HG03108 (cell line): ENCODE data around the gene KLHL3.

Experiments used
- ATAC-seq: cut with Tn5 transposase; IDR thresholded peaks from one replicate; pipeline ENCODE4 v1.9.1; 2021; ENCODE audit warnings: moderate library complexity; ENCODE audit not compliant: unreplicated experiment

KLHL3 gene

DNA sequence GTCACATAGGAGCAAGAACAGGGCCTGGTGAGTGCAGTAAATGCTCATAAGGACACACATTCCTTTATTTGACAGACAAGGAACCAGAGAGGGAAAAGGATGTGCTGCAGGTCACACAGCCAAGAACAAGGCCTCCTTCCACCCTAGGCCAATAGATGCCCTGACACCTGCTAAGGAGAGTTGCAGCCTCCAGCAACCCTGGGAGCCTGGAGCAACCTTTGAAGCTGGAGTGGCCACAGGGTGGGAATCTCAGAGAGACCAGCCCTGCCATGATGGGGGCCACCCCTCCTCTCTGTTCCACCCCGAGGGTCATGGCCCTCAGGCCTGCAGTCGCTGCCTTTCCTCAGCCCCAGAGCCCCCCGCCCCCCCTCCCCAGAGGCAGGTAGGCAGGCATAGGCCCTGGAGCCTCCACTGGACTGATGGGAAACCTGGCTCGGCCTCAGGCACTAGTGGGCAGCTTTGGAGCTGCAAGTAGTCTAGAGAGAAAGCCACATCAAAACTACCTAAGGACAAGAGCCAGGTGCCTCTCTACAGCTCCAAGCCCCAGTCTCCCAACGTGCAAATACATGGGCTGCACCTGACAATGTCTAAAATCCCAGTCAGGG lies 120.6 kb downstream of the KLHL3 start:
- no peak for ATAC-seq

DNA sequence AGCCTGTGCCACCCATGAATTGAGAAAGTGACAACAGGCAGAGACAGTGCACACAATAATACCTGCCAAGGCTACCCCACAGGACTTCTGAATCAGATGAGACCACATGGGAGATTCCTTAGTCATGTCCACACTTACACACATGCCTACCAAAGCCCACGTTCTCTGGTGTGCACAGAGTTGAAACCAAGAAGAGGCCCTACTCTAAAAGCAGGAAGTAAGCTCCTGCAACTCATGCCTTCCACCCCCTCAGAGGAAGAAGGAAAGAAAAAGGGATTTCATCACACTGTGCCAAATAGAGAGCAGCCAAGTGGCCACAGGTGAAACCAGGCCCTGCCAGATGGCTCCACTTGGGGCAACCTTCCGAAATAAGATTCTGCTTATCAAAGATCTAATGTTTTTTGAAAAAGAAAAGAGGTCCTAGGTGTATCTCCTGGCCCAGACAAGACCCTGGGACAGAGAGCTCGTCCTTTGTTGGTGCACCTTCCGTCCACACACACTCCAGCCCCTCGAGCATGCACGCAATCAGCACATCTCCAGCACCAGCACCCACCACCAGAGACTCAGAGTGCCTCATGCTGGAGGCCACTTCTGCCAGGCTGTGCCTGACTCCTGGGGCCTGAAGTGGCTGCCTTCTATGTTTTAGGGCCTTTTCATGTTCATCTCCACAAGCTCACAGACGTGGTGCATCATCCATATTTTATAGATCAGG lies 122.2 kb downstream of the KLHL3 start:
- ATAC-seq = no peak

DNA sequence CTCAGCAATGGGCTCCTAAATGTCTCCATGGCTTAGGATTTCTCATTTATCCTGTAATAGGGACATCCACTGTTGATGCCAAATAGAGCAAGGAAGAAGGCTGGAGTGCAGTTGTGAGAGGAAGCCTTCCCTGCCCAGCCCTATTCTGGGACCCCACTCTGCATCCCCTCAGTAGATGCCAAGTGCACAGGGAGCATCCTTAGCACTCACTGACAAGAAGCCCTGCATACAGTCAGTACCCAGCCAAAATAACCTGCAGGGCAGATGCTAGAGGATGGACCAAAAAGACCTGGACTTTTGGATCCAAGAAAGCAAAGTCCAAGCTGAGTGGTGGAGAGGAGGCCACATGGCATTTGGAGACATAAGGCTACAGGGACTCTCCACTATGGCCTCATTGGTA lies 123.3 kb downstream of the KLHL3 start:
- no peak for ATAC-seq

DNA sequence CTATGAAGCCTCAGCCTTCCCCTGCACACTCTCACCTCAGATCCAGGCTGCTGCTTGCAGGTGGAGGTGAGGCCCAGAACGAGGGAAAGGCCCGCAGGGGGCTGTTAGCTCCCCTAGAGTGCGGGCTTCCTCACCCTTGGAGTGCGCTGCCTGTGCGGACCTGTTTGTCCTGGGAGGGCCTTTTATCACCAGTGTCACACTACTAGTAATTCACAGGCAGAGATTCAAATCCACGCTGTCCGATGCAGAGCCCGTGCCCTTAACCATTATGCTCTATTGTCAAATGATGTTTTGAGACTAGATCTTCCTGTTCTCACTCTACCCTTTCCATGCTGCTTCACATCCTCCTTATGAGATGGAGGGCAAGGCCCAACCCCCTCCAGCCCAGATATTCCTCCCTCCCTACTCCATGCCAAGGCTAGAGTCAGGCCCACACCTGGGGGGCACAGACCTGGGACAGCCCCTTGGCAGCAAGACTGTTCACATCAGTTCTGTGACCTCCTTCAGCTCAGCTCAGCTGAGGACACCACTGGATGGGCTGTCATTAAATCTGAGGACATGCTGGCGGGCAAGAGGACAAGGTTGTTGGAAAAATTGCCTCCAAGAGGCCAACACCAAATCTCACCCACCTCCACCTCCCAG lies 124.0 kb downstream of the KLHL3 start:
- no peak for ATAC-seq

DNA sequence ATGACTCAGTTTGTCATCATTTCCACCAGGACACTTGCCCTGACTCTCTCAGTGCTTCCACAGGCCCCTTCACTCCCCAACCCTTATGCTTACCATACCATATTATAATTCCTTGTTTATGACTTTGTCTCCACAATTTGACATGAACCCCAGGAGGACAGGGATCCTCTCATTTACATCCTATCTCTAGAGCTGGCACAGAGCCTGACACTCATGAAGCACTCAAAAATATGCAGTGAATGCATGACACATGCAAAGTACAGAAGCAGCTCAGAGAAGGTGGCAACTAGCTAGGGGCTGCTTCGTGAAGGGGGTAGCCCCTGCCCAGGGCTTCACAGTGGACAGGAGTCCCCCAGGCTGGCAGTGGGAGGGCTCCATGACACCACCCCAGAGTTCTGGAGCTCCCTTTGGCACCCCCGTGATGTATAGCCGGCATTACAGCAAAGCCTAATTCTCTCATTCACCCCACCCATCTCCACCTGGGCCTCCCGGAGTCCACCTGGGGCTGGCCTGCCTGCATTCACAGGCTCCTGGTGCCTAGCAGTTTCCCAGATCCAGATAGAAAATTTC lies 124.8 kb downstream of the KLHL3 start:
- no peak for ATAC-seq

DNA sequence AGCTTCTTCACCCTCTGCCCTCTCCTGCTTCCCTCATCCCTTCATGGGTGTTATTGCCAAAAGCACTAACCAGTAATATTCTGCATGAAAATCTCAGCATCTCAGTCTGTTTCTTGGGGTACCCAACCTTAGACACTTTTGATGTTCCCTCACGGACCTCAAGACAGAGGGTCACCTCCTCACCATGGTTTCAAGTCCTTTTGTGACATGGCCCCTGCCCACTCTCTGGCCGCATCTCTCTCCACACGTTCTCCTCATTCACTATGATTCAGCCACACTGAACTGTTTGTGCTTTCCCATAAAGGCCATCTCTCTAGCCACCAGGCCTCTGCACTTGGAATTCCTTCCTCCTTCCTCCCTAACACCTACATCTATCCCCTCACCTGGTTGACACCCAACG lies 125.3 kb downstream of the KLHL3 start:
- no peak for ATAC-seq

DNA sequence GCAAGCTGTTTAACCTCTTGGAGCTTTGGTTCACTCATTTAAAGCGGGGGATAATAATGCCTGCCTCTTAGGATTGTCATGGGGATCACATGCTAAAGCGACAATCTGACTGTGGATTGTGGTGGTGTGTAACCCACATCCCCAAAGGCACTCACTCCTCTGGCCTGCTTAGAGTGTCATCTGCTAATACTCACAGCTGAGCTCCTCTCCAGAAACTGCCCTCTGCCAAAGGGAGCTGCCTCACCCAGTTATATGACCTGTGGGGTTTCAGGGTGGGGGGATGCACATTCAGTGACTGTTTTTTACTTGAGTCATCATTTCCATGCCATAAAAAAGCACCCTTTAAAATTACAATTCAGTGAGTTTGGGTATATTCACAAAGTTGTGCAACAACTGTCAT lies 126.8 kb downstream of the KLHL3 start:
- ATAC-seq = no peak

DNA sequence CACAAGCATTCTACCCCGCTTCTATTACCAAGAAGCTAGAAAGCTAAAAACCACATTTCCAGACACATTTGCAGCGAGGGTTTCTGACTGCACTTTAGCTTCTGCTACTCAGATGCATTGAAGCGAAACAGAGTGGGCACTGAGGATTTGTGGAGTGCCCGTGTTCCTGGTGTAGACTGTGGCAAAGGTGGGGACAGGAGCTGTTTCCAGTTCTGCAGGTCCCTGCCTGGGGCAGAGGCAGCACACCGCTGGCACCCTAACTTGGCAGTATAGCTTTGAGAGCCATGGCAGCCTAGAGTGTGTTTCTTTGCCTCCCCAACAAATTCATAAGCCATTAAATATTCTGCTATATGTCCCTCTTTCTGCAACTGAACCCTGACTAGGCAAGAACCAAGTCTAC lies 128.1 kb downstream of the KLHL3 start:
- ATAC-seq = no peak

DNA sequence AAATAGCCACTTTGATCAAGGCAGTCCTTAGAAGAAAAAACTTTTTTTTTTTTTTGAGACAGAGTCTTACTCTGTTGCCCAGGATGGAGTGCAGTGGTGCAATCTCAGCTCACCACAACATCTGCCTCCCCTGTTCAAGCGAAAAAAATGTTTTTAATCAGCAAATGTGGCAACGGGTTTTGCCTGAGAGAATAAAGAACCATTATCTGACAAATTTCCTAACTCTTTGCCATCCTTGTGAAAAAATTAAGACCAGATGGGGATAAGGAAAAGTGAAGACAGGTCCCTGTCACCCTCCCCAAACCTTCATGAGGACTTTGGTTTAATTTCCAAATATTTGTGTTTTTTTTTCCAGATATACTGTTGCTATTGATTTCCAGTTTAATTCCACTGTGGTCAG lies 129.5 kb downstream of the KLHL3 start:
- ATAC-seq = no peak

DNA sequence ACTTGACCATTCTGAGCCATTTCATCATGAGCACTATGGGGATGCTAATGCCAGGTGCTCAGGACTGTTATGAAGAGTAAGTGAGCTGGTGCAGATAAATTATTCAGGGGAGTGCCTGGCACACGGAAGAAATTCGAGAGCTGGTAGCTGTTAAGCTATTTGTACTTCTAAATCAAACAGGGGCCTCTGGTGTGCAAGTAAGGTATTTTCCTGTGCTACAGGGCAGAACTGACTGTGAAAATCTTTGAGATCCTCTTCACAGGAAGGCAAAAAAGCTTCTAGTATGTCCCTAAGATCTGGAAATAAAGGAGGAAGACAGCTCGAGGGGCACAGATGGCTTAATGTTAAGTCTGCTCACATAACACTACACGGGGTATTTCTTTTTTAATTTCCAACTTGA lies 130.5 kb downstream of the KLHL3 start:
- ATAC-seq = no peak

DNA sequence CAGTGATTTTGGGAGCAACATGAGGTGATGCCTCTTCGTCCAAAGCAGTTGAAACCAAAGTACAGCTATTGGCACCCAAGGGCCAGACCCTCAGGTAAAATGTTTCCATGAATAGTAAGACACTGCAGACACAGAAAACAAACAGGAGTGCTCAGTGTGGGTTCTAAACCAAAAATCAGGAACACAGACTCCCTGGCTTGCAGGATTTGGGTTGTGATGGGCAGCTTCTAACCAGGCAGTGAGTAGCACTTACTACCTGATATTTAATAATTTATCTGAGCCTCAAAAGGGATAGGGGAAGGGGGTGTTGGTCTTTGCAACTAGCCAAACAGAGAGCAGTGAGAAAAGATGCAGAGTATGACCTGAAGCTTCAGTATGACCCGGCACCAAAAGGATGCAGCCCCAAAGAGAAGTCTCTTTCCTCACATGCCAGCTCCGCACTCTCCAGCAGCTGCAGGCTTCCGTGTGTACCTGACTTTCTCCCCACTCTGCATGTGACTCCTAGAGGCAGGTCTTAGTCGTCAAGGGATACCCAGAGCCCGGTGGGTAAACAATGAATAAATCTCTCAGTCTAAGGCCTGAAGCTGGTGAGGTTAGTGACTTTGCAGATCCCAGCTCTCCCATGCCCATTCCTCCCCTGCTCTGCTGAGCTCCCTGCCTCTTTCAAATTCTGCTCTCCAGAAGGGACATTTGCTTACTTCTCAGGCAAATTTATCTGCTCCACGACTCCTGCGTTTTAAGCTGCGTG lies 131.4 kb downstream of the KLHL3 start:
- ATAC-seq = no peak

DNA sequence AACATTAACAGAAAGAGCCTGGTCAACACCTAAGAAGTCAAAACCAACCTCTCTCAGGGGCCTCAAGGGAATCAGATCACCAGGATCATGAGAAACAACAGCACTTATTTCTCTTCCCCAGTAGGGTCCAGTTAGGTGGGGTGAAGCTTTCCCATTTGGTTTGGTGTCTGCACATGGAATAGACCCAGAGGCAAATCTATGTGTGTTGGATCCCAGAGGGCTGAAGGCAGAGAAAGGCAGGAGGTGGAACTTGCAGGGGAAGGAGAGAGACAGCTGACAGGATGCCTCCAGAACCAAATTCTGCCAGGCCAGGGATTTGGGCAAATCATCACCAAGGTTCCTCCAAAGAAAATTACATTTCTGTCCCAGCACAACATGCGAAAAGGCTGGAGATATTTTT lies 132.0 kb downstream of the KLHL3 start:
- no peak for ATAC-seq

DNA sequence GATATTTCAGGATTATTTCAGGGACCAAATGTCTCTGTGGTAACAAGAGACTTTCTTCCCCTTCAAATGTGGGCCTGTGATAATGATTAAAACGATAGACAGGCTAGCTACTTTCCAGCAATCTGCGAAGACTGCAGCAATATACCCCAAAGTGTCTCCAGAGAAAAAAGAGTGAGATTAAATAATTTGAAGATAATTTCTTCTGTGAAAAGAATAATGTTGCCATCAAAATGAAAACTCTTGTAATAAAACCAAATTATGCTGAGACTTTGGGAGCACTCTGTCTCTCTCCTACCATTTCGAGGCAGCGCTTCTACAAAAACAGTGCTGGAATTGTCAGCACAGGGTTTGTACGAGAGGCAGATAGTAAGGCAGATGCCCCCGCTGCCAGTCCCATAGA lies 132.5 kb downstream of the KLHL3 start:
- ATAC-seq = no peak

DNA sequence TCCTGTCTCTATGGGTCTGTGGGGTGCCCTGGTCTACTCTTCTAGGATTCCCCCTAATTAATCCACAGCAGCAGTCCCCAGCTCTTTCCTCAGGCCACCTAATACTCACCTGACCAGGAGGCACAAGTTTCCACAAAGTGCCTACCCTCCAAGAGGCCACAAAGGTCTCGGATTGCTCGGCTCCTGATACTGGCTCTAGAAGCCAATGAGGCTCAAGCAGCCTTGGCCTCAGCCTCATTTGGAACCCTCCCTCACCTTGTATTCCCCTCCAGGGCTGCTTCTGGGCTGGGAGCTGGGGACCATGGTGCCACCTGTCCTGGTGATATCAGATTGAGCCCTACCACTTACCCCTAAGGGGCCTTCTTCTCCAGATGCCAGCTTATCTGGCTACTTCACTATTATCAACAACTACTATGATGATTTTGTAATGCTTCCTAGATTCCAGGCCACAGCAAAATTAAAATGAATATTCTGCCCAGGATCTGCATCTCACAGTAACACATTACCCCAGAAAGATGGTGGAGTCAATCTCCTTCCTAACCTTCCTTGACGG lies 133.1 kb downstream of the KLHL3 start:
- ATAC-seq = no peak

DNA sequence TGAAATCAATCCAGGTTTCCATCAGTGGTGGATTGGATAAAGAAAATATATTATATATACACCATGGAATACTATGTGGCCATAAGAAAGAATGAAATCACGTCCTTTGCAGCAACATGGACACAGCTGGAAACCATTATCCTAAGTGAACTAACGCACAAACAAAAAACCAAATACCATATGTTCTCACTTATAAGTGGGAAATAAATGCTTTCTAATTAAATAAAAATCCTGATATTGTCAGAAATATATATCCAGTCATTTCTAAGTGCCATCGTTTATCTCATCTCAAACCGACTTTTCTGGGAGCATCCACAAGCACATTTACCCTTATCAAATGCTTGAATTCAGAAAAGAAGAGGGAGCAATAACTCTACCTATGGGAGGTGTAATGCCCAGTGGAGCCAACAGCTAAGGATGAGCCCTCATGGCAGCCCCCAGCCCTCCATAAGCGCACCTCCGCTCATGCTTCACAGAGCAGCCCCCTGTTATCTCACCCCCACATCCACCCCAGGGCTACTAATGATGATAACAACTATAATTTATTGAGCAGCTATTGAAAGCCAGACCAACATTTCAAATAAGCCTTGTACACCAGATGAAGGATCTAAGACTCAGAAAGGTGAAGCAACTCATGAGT lies 135.0 kb downstream of the KLHL3 start:
- no peak for ATAC-seq

DNA sequence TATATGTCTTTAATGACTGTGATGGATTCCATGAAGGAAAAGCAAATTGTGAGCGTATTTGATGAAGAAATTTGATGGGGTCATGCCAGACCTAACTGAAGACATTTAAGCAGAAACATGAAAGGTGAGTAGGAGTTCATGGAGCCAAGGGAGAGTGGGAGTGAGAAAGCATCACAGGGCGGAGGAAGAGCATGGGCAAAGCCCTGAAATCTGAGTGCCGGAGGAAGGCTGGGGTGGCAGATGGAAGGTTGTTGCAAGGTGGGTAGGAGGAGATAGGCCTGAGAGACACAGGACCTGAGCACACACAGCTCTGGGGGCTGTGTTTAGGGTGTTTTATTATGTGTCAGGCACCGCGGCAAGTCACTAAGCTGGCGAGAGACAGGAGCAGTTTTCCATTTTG lies 136.4 kb downstream of the KLHL3 start:
- no peak for ATAC-seq

DNA sequence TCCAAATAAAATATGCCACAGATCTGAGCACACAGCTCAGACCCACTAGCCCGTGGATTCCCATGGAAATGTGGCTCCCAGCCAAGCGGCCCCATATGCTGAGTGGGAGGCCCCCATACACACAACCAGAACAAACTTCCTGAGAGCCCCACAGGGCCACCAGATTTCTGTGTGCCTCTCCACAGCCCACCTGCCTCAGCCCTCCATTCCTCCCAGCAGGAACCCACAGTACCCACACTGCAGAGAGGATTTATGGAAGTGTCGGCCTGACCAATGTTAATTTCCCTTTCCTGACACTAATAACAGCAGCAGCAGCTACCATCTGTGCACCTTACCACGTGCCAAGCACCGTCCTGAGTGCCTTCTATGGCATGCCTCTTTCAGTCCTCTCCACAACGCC lies 137.5 kb downstream of the KLHL3 start:
- ATAC-seq = no peak

DNA sequence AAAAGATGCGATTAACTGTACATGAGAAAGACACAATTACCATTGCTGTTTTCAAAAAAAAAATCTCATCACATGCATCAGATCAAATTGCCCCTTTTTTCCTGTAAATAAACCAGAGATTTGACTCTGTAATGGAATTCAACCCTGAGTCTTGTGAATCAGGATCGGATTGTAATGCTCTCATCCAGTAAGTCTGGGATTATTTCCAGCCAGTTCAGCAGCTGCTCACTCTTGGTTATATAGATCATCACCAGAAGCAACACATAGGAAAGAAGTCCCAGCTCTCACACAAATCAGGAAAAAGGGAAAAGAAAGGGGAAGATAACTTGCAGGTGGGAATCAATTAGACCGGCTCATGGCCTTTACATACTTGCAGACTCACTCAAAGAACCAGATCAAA lies 138.9 kb downstream of the KLHL3 start:
- no peak for ATAC-seq

DNA sequence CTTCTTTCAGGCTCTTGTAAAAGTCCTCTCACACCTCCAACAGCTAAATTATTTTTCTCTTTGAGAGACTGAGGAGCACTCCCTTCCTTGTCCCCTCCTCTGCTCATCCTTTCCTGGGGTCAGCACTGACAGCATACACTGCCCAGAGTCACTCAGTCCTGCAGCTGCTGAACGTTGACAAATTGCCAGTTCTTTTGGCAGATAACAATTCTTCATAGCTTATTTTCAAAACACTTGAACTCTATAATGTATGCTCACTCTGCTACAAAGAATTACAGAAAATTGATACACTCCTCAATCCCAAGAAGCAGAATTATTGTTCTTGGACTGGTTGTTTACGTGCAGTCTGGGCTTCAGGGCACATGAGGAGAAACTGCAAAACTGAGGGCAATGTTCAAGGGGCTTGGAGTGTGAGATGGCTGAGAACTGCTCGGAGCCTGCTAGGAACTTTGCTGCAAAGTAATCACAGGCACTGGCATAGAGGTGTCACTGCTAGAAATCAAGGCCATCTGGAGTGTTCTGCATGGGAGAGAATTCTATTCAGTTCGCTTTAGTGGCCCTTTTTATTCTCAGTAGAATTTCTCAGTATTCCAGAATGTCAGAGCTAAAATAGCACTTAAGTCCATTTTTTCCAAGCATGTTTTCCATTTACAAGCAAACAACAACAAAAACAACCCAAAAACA lies 140.4 kb downstream of the KLHL3 start:
- ATAC-seq = no peak

DNA sequence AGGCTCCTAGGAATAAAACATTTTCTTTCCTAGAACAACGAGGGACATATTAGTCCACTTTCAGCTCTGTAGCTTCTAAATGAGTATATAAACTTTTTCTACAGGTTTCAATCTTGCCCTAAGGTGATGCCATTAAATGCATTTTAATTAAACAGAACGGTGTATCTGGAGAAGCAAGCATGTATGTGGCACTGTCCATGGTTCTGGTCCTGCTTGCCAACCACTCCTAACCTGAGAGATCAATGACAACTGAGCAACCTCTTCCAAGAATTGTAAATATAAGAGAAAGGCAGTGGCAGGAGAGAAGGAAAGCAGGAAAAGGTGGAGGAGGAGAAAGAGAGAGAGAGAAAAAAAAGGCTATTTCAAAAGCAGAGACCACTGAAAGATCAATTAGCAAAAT lies 141.2 kb downstream of the KLHL3 start:
- no peak for ATAC-seq
